Aorta (tissue), 5 donors: Measurements from ENCODE around the gene TMEM132D. TPM values are rescaled to one million over a fixed set of nuclear protein-coding genes. Genes with fewer than 3 reads are reported as not detected.

Experiments
- ATAC-seq: fragments of 200-7000 bp; cut with Tn5 transposase; one replicate; pipeline ENCODE4 v1.9.1; 2022; ENCODE audit warnings: moderate library complexity; ENCODE audit not compliant: low FRiP score
- DNase-seq, 2 donors: peaks; one replicate each; pipeline ENCODE4 v3.0.0-alpha.2; 2020
- H3K27ac ChIP-seq, 2 donors: one replicate each; pipeline ENCODE4 v1.5.1; 2013; ENCODE audit warnings: low read length in 2 of 2, mild to moderate bottlenecking in 2 of 2, moderate library complexity in 2 of 2, control low read depth in 1 of 2, inconsistent platforms in 1 of 2, low read depth in 1 of 2
- H3K27me3 ChIP-seq, 2 donors: one replicate each; pipeline ENCODE4 v1.6.1; 2013; ENCODE audit warnings: control low read depth in 1 of 2, low read length in 1 of 2, mild to moderate bottlenecking in 1 of 2, moderate library complexity in 1 of 2; ENCODE audit not compliant: insufficient read depth in 2 of 2, control insufficient read depth in 1 of 2
- H3K36me3 ChIP-seq, 2 donors: one replicate each; pipeline ENCODE4 v1.6.1; 2013; ENCODE audit warnings: control low read depth in 1 of 2, low read length in 1 of 2, mild to moderate bottlenecking in 1 of 2; ENCODE audit not compliant: insufficient read depth in 2 of 2, control insufficient read depth in 1 of 2
- H3K4me1 ChIP-seq, 2 donors: one replicate each; pipeline ENCODE4 v1.6.1; 2013; ENCODE audit warnings: low read length in 2 of 2, control low read depth in 1 of 2, mild to moderate bottlenecking in 1 of 2, moderate library complexity in 1 of 2; ENCODE audit not compliant: insufficient read depth in 2 of 2, control insufficient read depth in 1 of 2
- H3K4me3 ChIP-seq, 2 donors: one replicate each; pipeline ENCODE4 v1.5.1; 2013; ENCODE audit warnings: low read length in 2 of 2, control low read depth in 1 of 2, mild to moderate bottlenecking in 1 of 2
- H3K9me3 ChIP-seq: one replicate; pipeline ENCODE4 v1.6.1; 2013; ENCODE audit warnings: mild to moderate bottlenecking, low read length; ENCODE audit not compliant: control insufficient read depth
- WGBS, 2 donors: extraction: QIAGEN DNeasy Blood & Tissue Kit; methylation state at CpG; one replicate each; pipeline ENCODE4 v1.1.7; 2013; 5-methylcytosine and 5-hydroxymethylcytosine counted together
- intact Hi-C, 2 donors: fragments of 100-400 bp; cut with DNase I; formaldehyde crosslinking; loops; one replicate each; pipeline versions ENCODE4 v1.14.2 to v1.15.0; 2022
- polyA plus RNA-seq, 2 donors: library from polyadenylated mRNA; stranded (reverse); fragments of 200-250 nt; gene quantifications; one replicate each; pipeline ENCODE4 v1.2.3, GENCODE V29; 2013
- total RNA-seq, 2 donors: library from RNA; stranded (reverse); fragmentation: NEBNext Ultra II Directional; extraction: Animal tissue kit (Norgen Biotek cat#: 25700); gene quantifications; one replicate each; pipeline ENCODE4 v1.2.1, GENCODE V29; 2021
- donor health status: healthy with polysubstance abuse.
- donor health status: Bipolar disorder and iron deficiency.
- donor health status: DM: no; HTN: no; CAD: no.
- donor health status: DM: no; HTN: no; CAD: no.
- donor health status: DM: yes; HTN: yes; CAD: no.

The TMEM132D gene
- total and polyA plus RNA-seq, 4 donors = not detected

DNA sequence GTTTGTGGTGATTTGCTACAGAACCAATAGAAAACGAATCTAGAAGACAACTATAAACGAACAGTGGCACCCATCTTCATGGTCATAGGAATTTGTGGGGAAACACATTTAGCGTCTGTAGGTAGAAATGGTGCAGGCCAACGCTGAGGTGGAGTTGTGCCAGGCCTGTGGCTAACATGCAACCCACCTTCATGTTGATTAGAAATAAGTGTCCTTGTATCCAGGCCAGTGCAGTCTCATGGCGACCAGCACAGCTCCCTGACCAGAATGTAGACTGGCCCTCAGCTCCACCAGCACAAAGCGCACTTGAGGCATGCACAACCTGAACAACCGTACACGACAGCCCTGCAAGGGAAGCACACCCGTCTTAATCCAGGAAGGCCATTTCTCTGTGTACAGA lies 187.0 kb downstream of the TMEM132D start:
- Histone ChIP-seq H3K36me3 (no peaks in the 10 kb centered on the region), H3K4me1 (no peaks in the 10 kb centered on the region), H3K9me3 (peaks cover 5% of the 10 kb centered on the region), H3K27me3 (no peaks in the 10 kb centered on the region), H3K4me3 (no peak overlapping the region), H3K27ac (no peak overlapping the region)
- DNase-seq (no peak), ATAC-seq (no peak)
- WGBS, 2 donors = 85 to 86% methylated on average over 9 of the region's 9 CpGs
- intact Hi-C loops = no loop called here

DNA sequence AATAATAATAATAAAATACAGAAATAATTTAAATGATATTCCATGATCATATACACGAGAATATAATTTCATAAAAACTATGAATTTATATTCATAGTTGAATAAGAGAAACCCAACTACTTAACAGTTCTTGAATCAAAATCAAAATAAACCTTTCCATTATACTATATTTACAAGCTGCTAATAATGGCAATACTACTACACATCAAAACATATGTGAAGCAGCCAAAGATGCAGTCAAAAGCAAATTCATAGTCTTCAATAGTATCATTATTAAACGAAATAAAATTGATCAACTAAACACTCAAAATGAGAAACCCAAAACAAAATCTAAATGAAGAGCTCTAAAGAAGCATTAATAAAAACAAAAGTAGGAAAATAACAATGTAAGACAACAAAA lies 197.1 kb downstream of the TMEM132D start:
- Histone ChIP-seq H3K36me3 (no peaks in the 10 kb centered on the region), H3K27me3 (no peaks in the 10 kb centered on the region), H3K27ac (no peak overlapping the region), H3K9me3 (peaks cover 3% of the 10 kb centered on the region), H3K4me1 (no peaks in the 10 kb centered on the region), H3K4me3 (no peak overlapping the region)
- intact Hi-C loops = no loop called here
- 81% methylated on average over 2 of the region's 2 CpGs for WGBS, 2 donors
- DNase-seq (no peak), ATAC-seq (no peak)

DNA sequence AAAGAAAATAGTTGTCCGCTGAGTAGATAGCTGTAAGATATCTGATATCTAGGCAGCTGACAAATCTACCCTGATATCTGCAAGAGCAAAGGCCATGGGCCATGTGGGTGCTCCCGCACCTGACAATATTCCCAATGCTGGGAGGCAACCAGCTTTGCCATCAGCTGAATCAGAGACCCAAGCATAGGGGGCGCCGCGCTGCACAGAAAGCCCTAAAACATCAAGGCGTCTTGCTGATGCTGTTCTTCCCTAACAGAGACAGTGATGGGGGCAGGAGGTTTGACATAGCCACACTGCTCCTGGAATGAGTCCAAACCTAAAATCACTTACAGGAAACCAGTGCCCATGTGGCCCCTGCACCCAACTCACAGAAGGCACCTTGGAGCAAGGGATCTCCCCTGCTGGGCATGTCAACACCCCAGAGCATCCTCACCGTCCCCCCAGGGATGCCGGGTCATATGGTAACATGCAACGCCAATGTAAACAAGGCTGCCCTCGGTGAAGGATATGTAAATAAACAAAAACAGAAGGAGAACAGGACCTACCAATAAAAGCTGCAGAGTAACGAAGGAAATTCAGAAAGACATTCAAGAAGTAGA lies 199.5 kb downstream of the TMEM132D start:
- intact Hi-C loops = no loop called here
- Histone ChIP-seq H3K4me3 (no peak overlapping the region), H3K4me1 (no peaks in the 10 kb centered on the region), H3K27me3 (no peaks in the 10 kb centered on the region), H3K27ac (no peak overlapping the region), H3K9me3 (peaks cover 2% of the 10 kb centered on the region), H3K36me3 (no peaks in the 10 kb centered on the region)
- DNase-seq (no peak), ATAC-seq (no peak)
- WGBS, 2 donors = 25 to 33% methylated on average over 11 of the region's 11 CpGs

DNA sequence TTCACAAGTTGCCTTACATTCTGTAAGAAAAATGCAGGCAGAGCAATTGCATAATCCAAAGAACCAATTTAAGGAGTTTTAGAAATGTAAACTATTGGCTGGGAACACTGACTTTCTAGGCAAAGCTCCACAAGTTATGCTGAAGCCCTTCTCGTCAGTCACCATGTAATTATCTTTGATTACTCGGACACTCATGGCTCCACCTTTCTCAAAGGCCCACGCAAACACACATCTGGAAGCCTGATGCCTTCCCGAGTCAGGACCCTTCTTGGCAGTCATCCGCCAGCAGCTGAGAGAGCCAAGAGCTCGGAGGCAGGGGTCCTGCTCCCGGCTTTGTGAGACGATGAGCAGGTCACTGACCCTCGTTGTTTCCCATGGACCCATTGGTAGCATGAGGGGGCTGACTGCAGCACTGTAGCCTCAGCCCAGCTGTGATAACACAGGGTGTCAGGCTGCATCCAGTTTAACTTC lies 202.2 kb downstream of the TMEM132D start:
- no peak for DNase-seq
- Histone ChIP-seq H3K4me1 (no peaks in the 10 kb centered on the region), H3K27ac (no peak overlapping the region), H3K36me3 (no peaks in the 10 kb centered on the region), H3K4me3 (no peak overlapping the region), H3K9me3 (peaks cover 4% of the 10 kb centered on the region), H3K27me3 (no peaks in the 10 kb centered on the region)
- 10 to 28% methylated on average over 9 of the region's 9 CpGs for WGBS, 2 donors
- no peak for ATAC-seq
- intact Hi-C loops = no loop called here

DNA sequence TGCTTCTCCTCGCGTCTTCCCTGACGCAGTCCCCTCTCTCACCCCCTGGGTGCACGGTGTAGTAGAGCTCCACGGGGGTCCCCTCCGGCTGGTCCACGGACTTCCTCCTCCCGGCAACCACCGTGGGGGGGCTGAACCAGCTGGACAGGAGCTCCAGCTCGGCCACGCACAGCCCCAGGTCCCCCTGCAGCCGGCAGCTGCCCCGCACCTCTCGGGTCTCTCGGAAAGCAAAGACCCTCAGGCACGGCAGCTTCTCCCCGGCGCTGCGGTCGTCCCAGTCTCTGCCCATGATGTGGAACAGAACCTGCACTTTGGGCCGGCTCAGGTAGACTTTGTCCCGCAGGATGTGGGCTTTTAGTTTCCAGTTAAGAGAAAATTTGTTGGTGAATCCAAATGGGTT lies 203.8 kb downstream of the TMEM132D start:
- H3K4me3 ChIP-seq = no peak overlapping the region
- no peak overlapping the region for H3K27ac ChIP-seq
- no peaks in the 10 kb centered on the region for H3K4me1 ChIP-seq
- ATAC-seq (no peak), DNase-seq (no peak)
- intact Hi-C loops = no loop called here
- 94 to 95% methylated on average over 20 to 22 of the region's 22 CpGs for WGBS, 2 donors
- H3K27me3 ChIP-seq = no peaks in the 10 kb centered on the region
- H3K9me3 ChIP-seq = peaks cover 4% of the 10 kb centered on the region
- H3K36me3 ChIP-seq = no peaks in the 10 kb centered on the region

DNA sequence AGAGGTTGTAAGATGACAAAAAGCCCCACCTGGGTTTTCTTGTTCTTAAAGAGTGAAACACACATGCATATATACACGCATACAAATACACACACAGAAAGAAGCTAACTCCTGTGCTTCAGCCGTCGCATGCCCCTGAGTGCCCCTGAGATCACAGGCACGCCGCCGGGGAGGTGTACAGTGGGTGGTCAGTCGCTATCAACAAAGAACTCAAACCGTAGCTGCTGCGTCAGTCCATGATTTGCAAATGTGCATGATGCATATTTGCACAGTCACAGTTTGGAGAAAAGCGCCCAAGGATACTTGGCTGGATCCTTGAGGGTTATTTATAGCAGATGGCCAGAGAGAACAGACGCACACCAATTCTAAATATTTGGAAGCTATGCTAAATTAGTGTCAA lies 206.9 kb downstream of the TMEM132D start:
- Histone ChIP-seq H3K4me3 (no peak overlapping the region), H3K36me3 (no peaks in the 10 kb centered on the region), H3K9me3 (peaks cover 2% of the 10 kb centered on the region), H3K27ac (no peak overlapping the region), H3K4me1 (no peaks in the 10 kb centered on the region), H3K27me3 (no peaks in the 10 kb centered on the region)
- no peak for DNase-seq
- intact Hi-C loops = no loop called here
- WGBS, 2 donors = 40 to 47% methylated on average over 11 of the region's 11 CpGs
- ATAC-seq = no peak

DNA sequence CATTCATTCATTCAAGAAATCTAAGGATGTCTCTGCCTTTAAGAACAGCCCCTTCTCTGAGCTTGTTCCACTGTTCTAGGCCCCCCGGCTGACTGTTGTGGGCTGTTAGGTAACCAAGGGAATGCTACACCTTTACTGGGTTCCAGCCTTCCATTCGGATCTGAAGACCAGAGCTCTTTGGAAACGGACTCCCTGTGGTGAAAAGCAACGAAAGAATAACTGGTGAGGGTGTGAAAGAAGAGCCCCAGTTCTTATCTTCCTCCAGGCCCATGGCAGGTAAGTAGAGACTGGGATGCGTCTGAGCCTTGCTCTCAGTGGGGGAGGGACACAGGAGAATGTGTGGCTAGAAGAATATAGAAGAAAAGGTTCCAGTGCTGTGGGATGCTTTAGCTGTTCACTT lies 207.4 kb downstream of the TMEM132D start:
- Histone ChIP-seq H3K27me3 (no peaks in the 10 kb centered on the region), H3K27ac (no peak overlapping the region), H3K9me3 (peaks cover 2% of the 10 kb centered on the region), H3K4me3 (no peak overlapping the region), H3K4me1 (no peaks in the 10 kb centered on the region), H3K36me3 (no peaks in the 10 kb centered on the region)
- DNase-seq = no peak
- 24 to 38% methylated on average over 5 of the region's 5 CpGs for WGBS, 2 donors
- intact Hi-C loops = no loop called here
- ATAC-seq = no peak

DNA sequence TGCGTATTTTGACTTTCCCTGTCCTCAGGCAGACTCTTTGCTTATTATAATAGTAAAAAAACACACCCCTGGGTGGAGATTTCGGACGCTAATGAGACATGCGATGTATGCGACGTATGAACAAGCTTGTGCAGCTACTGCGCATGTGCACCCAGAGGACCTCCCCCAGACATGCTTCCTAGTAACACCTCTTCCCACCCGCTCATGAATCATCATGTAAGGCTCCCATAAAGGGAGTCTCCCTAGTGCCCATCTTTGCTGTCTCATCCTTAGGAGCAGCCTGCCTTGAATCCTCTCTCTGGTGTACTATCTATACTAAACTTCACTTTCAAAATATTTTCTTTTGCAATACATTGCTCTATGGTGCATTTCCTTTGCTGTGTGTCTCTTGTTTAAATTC lies 210.1 kb downstream of the TMEM132D start:
- 88 to 91% methylated on average over 8 of the region's 8 CpGs for whole genome bisulfite sequencing, 2 donors
- H3K27me3 ChIP-seq = no peaks in the 10 kb centered on the region
- DNase-seq = no peak
- H3K9me3 ChIP-seq = peaks cover 2% of the 10 kb centered on the region
- H3K4me1 ChIP-seq = no peaks in the 10 kb centered on the region
- no peak overlapping the region for H3K27ac ChIP-seq
- no peak for ATAC-seq
- H3K36me3 ChIP-seq = no peaks in the 10 kb centered on the region
- intact Hi-C loops = no loop called here
- H3K4me3 ChIP-seq = no peak overlapping the region

DNA sequence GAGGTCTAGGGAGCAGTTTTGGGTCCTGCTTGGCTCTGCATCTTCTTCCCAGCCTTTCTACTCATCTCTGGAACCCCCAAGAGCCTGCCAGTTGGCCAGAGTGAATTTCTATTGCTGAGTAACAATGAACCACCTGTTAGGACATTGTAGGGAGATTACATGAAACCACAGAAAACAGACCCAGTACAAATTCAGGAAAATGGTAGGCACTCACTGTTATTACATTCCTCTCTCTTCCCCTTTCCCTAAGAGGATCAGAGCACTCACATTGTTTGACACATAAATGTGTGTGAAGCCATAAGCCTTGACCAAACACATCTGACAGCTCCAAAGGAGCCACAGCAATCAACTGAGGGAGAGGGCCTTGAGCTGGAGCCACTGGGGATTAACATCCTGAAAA lies 216.1 kb downstream of the TMEM132D start:
- H3K9me3 ChIP-seq = peaks cover 3% of the 10 kb centered on the region
- no peak for DNase-seq
- H3K27ac ChIP-seq = no peak overlapping the region

More for the DNA sequence above, 216.1 kb downstream of the TMEM132D start:
- no peaks in the 10 kb centered on the region for H3K4me1 ChIP-seq
- H3K36me3 ChIP-seq = no peaks in the 10 kb centered on the region
- ATAC-seq = no peak
- H3K4me3 ChIP-seq = no peak overlapping the region
- intact Hi-C loops = no loop called here
- no peaks in the 10 kb centered on the region for H3K27me3 ChIP-seq
